ENCODE measurements around the gene CDK2.

DNA sequence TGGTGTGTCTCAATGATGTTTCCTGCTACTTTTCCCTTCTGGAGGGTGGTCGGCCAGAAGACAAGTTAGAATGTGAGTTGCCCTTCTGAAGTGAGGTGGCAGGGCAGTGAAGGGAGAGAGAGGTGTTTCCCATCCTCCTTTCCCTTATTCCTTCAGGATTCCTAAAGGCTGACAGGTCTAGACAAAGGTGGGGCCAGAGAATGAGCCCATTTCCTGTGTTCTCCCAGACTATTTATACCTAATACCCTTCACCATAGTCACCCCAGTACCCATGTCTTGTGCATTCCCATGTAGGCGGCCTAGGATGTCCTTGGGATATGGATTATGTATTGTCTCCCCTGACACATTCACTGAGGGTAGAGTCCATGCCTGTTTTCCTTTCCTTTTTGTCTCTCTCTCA lies 28.6 kb upstream of the CDK2 start:
- TF ChIP-seq, protein P1, sequence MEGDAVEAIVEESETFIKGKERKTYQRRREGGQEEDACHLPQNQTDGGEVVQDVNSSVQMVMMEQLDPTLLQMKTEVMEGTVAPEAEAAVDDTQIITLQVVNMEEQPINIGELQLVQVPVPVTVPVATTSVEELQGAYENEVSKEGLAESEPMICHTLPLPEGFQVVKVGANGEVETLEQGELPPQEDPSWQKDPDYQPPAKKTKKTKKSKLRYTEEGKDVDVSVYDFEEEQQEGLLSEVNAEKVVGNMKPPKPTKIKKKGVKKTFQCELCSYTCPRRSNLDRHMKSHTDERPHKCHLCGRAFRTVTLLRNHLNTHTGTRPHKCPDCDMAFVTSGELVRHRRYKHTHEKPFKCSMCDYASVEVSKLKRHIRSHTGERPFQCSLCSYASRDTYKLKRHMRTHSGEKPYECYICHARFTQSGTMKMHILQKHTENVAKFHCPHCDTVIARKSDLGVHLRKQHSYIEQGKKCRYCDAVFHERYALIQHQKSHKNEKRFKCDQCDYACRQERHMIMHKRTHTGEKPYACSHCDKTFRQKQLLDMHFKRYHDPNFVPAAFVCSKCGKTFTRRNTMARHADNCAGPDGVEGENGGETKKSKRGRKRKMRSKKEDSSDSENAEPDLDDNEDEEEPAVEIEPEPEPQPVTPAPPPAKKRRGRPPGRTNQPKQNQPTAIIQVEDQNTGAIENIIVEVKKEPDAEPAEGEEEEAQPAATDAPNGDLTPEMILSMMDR (IDR thresholded peaks at IDR 0.05), result no peak
- no peak for TF ChIP-seq EZH2 (IDR thresholded peaks at IDR 0.05)
